AG10803 (cell line): ENCODE measurements around the gene SATB1.

Experiments
- DNase-seq: peaks from one replicate; pipeline ENCODE4 v3.0.0; 2010; ENCODE audit warnings: low read depth
- H3K4me3 ChIP-seq: 2 replicates; pipeline ENCODE4 v1.5.1; 2011; ENCODE audit warnings: mild to moderate bottlenecking, low read length, control low read depth
- CTCF ChIP-seq: conservative IDR thresholded peaks from 2 replicates; pipeline ENCODE4 v1.5.1; 2011; ENCODE audit warnings: mild to moderate bottlenecking, low read length, control low read depth, inconsistent platforms

The SATB1 gene

GRCh38 chr3:18346097-18346496, 79.0 kb downstream of the SATB1 start:
- TF ChIP-seq CTCF = no peak
- DNase-seq = no peak
- H3K4me3 ChIP-seq = no peak overlapping the region

GRCh38 chr3:18345015-18345367, 80.1 kb downstream of the SATB1 start:
- no peak overlapping the region for H3K4me3 ChIP-seq
- DNase-seq = no peak
- TF ChIP-seq CTCF = no peak

- no peak overlapping the region for H3K4me3 ChIP-seq
- no peak for TF ChIP-seq CTCF
- no peak for DNase-seq
Observed at GRCh38 chr3:18344306-18345014, 80.7 kb downstream of the SATB1 start.

- TF ChIP-seq CTCF = no peak
- no peak overlapping the region for H3K4me3 ChIP-seq
- DNase-seq = no peak
Observed at GRCh38 chr3:18343809-18344208, 81.3 kb downstream of the SATB1 start.

GRCh38 chr3:18338827-18339514, 86.2 kb downstream of the SATB1 start:
- H3K4me3 ChIP-seq = no peak overlapping the region
- no peak for DNase-seq
- TF ChIP-seq CTCF = no peak

GRCh38 chr3:18337231-18337630, 87.9 kb downstream of the SATB1 start:
- TF ChIP-seq CTCF = no peak
- no peak for DNase-seq
- no peak overlapping the region for H3K4me3 ChIP-seq
